Measurements from ENCODE around the gene GPD2. TPM values are rescaled to one million over a fixed set of nuclear protein-coding genes. Genes with fewer than 3 reads are reported as not detected.
A peak's percentile ranks its signal among the peaks of the same experiment; 100 is the strongest.

Gene GPD2
- total and polyA plus RNA-seq, 7 experiments from 2014 or later = 2.9 to 17.1 (median 10.2) TPM

DNA sequence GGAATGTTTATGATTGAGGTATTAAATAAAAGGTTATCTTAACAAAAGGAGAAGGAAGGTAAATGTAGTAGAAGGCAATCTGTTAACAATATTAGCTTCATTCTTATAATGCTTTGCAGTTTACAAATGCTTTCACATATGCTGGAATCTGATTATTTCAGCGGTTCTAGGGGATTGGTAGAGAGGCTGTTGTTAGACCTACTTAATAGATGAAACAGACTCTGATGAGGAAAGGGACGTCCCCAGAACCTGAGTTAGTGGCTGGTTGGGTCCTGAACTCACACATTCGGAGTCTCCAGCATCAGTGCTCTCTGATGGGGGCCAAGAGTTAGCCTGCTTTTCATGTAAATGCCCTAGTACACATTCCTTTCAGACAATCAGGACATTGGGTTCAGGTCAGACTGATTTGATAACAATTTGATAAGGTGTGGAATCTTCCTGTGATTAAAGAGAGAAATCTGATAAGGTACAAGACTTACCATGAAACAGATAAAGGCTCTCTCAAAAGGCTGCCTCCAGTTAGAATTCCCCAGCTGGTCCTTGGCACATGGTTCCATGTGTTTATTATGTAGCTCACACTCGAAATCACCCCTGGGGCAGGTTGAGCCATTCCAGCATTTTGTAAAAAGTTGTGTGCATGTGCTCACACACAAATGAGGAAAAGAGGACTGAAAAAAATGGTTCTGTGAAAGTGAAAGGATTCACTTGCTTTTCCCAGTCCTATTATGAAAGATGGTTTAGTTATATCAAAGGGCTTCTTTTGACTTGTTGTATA, 103.1 kb downstream of the GPD2 start:
- Histone ChIP-seq H3K36me3 (ENCODE audit: control insufficient read depth in 2 of 3, insufficient read depth in 3 of 3, low read length in 3 of 3) (no peaks in the 10 kb centered on the region), H3K27ac (ENCODE audit: low read depth, low read length) (no peak overlapping the region), H3K4me3 (ENCODE audit: low read length) (no peak overlapping the region), H3K27me3 (ENCODE audit: control insufficient read depth in 2 of 2, insufficient read depth in 2 of 2, low read length in 2 of 2) (no peaks in the 10 kb centered on the region), H3K4me1 (ENCODE audit: control insufficient read depth in 2 of 2, insufficient read depth in 2 of 2, low read length in 2 of 2) (no peaks in the 10 kb centered on the region), H3K9me3 (ENCODE audit: control insufficient read depth in 2 of 3, low read length in 3 of 3) (no peaks in the 10 kb centered on the region)
- no peak for ATAC-seq
- ChIA-PET CTCF (no interaction called here), POLR2A (no interaction called here)
- intact Hi-C loops (cut with micrococcal nuclease) = no loop called here
- H3K27me3 Mint-ChIP-seq = no peaks in the 10 kb centered on the region
- H3K4me3 Mint-ChIP-seq = no peak overlapping the region
- no peak for DNase-seq
- peaks cover 0 to 2% (median 0%) of the 10 kb centered on the region in 11 donors for H3K9me3 Mint-ChIP-seq
- H3K27ac Mint-ChIP-seq = no peak overlapping the region
- H3K36me3 Mint-ChIP-seq = peaks cover under 1 to 23% (median 14%) of the 10 kb centered on the region in 5 donors
- peaks cover 3 to 18% (median 14%) of the 10 kb centered on the region in 7 donors for H3K4me1 Mint-ChIP-seq

GRCh38 chr2:156540706-156541105, 104.5 kb downstream of the GPD2 start:
- H3K4me3 ChIP-seq (ENCODE audit: low read length) = no peak overlapping the region
- Mint-ChIP-seq H3K4me3 (no peak overlapping the region), H3K36me3 (peaks cover 0 to 33% (median 18%) of the 10 kb centered on the region in 5 donors), H3K4me1 (peaks cover 3 to 18% (median 13%) of the 10 kb centered on the region in 7 donors), H3K27ac (no peak overlapping the region), H3K27me3 (no peaks in the 10 kb centered on the region), H3K9me3 (peaks cover 0 to 2% (median 0%) of the 10 kb centered on the region in 11 donors)
- H3K9me3 ChIP-seq (ENCODE audit: control insufficient read depth in 2 of 3, low read length in 3 of 3) = no peaks in the 10 kb centered on the region
- H3K36me3 ChIP-seq (ENCODE audit: control insufficient read depth in 2 of 3, insufficient read depth in 3 of 3, low read length in 3 of 3) = no peaks in the 10 kb centered on the region
- CTCF ChIA-PET = no interaction called here
- H3K27ac ChIP-seq (ENCODE audit: low read depth, low read length) = no peak overlapping the region
- POLR2A ChIA-PET = no interaction called here
- intact Hi-C loops (cut with micrococcal nuclease) = no loop called here
- DNase-seq (no peak), ATAC-seq (no peak)
- no peaks in the 10 kb centered on the region for H3K4me1 ChIP-seq (ENCODE audit: control insufficient read depth in 2 of 2, insufficient read depth in 2 of 2, low read length in 2 of 2)
- no peaks in the 10 kb centered on the region for H3K27me3 ChIP-seq (ENCODE audit: control insufficient read depth in 2 of 2, insufficient read depth in 2 of 2, low read length in 2 of 2)

DNA sequence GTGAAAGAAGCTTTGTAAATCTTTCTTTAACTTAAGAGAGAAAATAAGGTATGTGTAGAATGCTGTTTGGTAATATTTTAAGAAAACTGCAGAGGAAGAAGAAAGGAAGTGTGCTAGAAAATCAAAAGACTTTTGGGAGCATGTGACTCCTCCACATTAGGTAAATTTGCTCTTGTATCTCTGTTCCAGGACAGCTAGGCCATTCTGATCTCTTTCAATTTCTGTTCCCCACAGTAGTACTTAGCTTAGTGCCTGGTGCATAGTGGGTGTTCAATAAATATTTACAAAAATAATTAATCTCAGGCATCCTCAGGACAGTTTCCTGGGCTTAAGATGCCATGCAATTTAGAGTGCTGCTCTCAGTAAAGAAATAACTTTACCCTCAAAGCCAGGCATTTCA, 105.0 kb downstream of the GPD2 start:
- ATAC-seq = no peak
- H3K36me3 Mint-ChIP-seq = peaks cover 0 to 38% (median 18%) of the 10 kb centered on the region in 5 donors
- no peaks in the 10 kb centered on the region for H3K27me3 ChIP-seq (ENCODE audit: control insufficient read depth in 2 of 2, insufficient read depth in 2 of 2, low read length in 2 of 2)
- no peaks in the 10 kb centered on the region for H3K4me1 ChIP-seq (ENCODE audit: control insufficient read depth in 2 of 2, insufficient read depth in 2 of 2, low read length in 2 of 2)
- no peak overlapping the region for H3K4me3 Mint-ChIP-seq
- POLR2A ChIA-PET = no interaction called here
- no peaks in the 10 kb centered on the region for H3K36me3 ChIP-seq (ENCODE audit: control insufficient read depth in 2 of 3, insufficient read depth in 3 of 3, low read length in 3 of 3)
- no peak overlapping the region for H3K27ac ChIP-seq (ENCODE audit: low read depth, low read length)
- H3K9me3 Mint-ChIP-seq = peaks cover 0 to 2% (median 0%) of the 10 kb centered on the region in 11 donors
- no peak overlapping the region for H3K27ac Mint-ChIP-seq
- H3K27me3 Mint-ChIP-seq = no peaks in the 10 kb centered on the region
- no peaks in the 10 kb centered on the region for H3K9me3 ChIP-seq (ENCODE audit: control insufficient read depth in 2 of 3, low read length in 3 of 3)
- intact Hi-C loops (cut with micrococcal nuclease) = no loop called here
- peaks cover 3 to 18% (median 13%) of the 10 kb centered on the region in 7 donors for H3K4me1 Mint-ChIP-seq
- CTCF ChIA-PET = no interaction called here
- DNase-seq = no peak
- no peak overlapping the region for H3K4me3 ChIP-seq (ENCODE audit: low read length)

DNA sequence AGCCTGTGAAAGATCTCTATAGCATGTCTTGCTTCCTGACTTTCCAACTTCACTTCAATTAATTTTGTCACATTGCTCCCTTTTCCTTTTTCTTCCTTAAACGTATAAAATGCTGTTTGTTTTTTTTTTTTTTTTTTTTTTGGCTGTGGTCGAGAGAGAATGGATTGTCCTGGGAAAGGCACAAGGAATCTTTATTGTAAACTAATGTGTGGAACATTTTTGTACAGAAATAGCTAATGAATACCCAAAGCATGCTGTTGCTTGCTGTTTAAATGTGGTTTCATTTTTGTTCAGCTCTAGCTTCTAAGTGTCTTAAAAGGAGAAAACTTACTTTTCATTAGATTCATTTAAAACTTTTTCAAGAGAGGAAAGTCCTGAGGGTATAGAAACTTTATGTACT, 105.5 kb downstream of the GPD2 start:
- Mint-ChIP-seq H3K4me1 (peaks cover 3 to 18% (median 13%) of the 10 kb centered on the region in 7 donors), H3K27ac (no peak overlapping the region), H3K4me3 (no peak overlapping the region), H3K36me3 (peaks cover 0 to 36% (median 15%) of the 10 kb centered on the region in 5 donors), H3K27me3 (no peaks in the 10 kb centered on the region), H3K9me3 (peaks cover 0 to 2% (median 0%) of the 10 kb centered on the region in 11 donors)
- DNase-seq (no peak), ATAC-seq (no peak)
- no peak overlapping the region for H3K27ac ChIP-seq (ENCODE audit: low read depth, low read length)
- no peaks in the 10 kb centered on the region for H3K9me3 ChIP-seq (ENCODE audit: control insufficient read depth in 2 of 3, low read length in 3 of 3)
- CTCF ChIA-PET = no interaction called here
- POLR2A ChIA-PET = interaction anchor here (0.8 kb wide), 1 partner anchor 141 kb away, joined by 3 read pairs; no protein-coding TSS in a partner anchor
- H3K36me3 ChIP-seq (ENCODE audit: control insufficient read depth in 2 of 3, insufficient read depth in 3 of 3, low read length in 3 of 3) = no peaks in the 10 kb centered on the region
- no peaks in the 10 kb centered on the region for H3K27me3 ChIP-seq (ENCODE audit: control insufficient read depth in 2 of 2, insufficient read depth in 2 of 2, low read length in 2 of 2)
- intact Hi-C loops (cut with micrococcal nuclease) = no loop called here
- H3K4me1 ChIP-seq (ENCODE audit: control insufficient read depth in 2 of 2, insufficient read depth in 2 of 2, low read length in 2 of 2) = no peaks in the 10 kb centered on the region
- H3K4me3 ChIP-seq (ENCODE audit: low read length) = no peak overlapping the region

GRCh38 chr2:156548413-156548812, 112.2 kb downstream of the GPD2 start:
- intact Hi-C loops (cut with micrococcal nuclease) = no loop called here
- H3K4me1 Mint-ChIP-seq = peaks cover 0 to 2% (median 0%) of the 10 kb centered on the region in 7 donors
- DNase-seq (no peak), ATAC-seq (no peak)
- Histone ChIP-seq H3K4me3 (ENCODE audit: low read length) (no peak overlapping the region), H3K27me3 (ENCODE audit: control insufficient read depth in 2 of 2, insufficient read depth in 2 of 2, low read length in 2 of 2) (no peaks in the 10 kb centered on the region), H3K4me1 (ENCODE audit: control insufficient read depth in 2 of 2, insufficient read depth in 2 of 2, low read length in 2 of 2) (no peaks in the 10 kb centered on the region), H3K9me3 (ENCODE audit: control insufficient read depth in 2 of 3, low read length in 3 of 3) (no peaks in the 10 kb centered on the region), H3K36me3 (ENCODE audit: control insufficient read depth in 2 of 3, insufficient read depth in 3 of 3, low read length in 3 of 3) (no peaks in the 10 kb centered on the region), H3K27ac (ENCODE audit: low read depth, low read length) (no peak overlapping the region)
- ChIA-PET POLR2A (no interaction called here), CTCF (interaction anchor here (0.7 kb wide), 1 partner anchor 42 kb away, joined by 6 read pairs; no protein-coding TSS in a partner anchor)
- peaks cover 0 to 2% (median 0%) of the 10 kb centered on the region in 11 donors for H3K9me3 Mint-ChIP-seq
- no peak overlapping the region for H3K4me3 Mint-ChIP-seq
- H3K27ac Mint-ChIP-seq = no peak overlapping the region
- no peaks in the 10 kb centered on the region for H3K27me3 Mint-ChIP-seq
- peaks cover 0 to 42% (median 11%) of the 10 kb centered on the region in 5 donors for H3K36me3 Mint-ChIP-seq

GRCh38 chr2:156553714-156554442, 117.7 kb downstream of the GPD2 start:
- no peaks in the 10 kb centered on the region for H3K9me3 Mint-ChIP-seq
- intact Hi-C loops (cut with micrococcal nuclease) = no loop called here
- H3K27me3 Mint-ChIP-seq = no peaks in the 10 kb centered on the region
- CTCF ChIA-PET = interaction anchor here (0.7 kb wide), 1 partner anchor 219 kb away, joined by 3 read pairs; no protein-coding TSS in a partner anchor
- no peaks in the 10 kb centered on the region for H3K4me1 Mint-ChIP-seq
- no peak for DNase-seq
- no peak for ATAC-seq
- Histone ChIP-seq H3K27ac (ENCODE audit: low read depth, low read length) (no peak overlapping the region), H3K9me3 (ENCODE audit: control insufficient read depth in 2 of 3, low read length in 3 of 3) (no peaks in the 10 kb centered on the region), H3K4me1 (ENCODE audit: control insufficient read depth in 2 of 2, insufficient read depth in 2 of 2, low read length in 2 of 2) (no peaks in the 10 kb centered on the region), H3K27me3 (ENCODE audit: control insufficient read depth in 2 of 2, insufficient read depth in 2 of 2, low read length in 2 of 2) (no peaks in the 10 kb centered on the region), H3K36me3 (ENCODE audit: control insufficient read depth in 2 of 3, insufficient read depth in 3 of 3, low read length in 3 of 3) (peaks cover 0 to 12% (median 3%) of the 10 kb centered on the region in 3 experiments), H3K4me3 (ENCODE audit: low read length) (no peak overlapping the region)
- POLR2A ChIA-PET = no interaction called here
- peaks cover 6 to 45% (median 27%) of the 10 kb centered on the region in 5 donors for H3K36me3 Mint-ChIP-seq
- peak overlapping the region in 1 of 9 donors; percentile 42 for H3K27ac Mint-ChIP-seq
- H3K4me3 Mint-ChIP-seq = no peak overlapping the region
